Measurements from ENCODE around the gene ZNRF3.

DNA sequence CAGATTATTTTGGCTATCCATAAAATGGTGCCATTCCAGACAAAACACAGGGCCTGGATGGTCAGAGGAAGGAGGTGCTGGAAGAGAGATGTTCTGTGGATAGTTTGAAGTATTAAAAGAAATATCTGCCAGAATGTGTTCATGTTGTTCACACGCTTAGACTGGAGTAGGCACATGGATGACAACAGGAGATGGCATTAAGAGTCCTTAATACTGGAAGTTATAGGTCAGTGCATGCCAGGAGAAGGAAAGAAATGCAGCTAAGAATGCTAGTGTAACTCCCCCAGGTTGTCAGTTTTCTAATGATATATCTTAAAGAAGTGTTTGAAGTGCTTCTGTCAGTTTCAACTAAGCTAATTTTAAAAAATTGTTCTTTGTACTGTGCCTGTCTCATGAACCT is 209.7 kb downstream of the ZNRF3 start:
- no peak for TF ChIP-seq ZNF274 (IDR thresholded peaks at IDR 0.05; ENCODE audit: low read depth, low read length)
- TF ChIP-seq YY1 (IDR thresholded peaks at IDR 0.05; ENCODE audit: insufficient read depth, insufficient read length), result no peak

Data from NT2/D1 (cell line).